ENCODE data around the gene BNIP5. TPM values are rescaled to one million over a fixed set of nuclear protein-coding genes. Genes with fewer than 3 reads are reported as not detected.

Gene BNIP5, protein sequence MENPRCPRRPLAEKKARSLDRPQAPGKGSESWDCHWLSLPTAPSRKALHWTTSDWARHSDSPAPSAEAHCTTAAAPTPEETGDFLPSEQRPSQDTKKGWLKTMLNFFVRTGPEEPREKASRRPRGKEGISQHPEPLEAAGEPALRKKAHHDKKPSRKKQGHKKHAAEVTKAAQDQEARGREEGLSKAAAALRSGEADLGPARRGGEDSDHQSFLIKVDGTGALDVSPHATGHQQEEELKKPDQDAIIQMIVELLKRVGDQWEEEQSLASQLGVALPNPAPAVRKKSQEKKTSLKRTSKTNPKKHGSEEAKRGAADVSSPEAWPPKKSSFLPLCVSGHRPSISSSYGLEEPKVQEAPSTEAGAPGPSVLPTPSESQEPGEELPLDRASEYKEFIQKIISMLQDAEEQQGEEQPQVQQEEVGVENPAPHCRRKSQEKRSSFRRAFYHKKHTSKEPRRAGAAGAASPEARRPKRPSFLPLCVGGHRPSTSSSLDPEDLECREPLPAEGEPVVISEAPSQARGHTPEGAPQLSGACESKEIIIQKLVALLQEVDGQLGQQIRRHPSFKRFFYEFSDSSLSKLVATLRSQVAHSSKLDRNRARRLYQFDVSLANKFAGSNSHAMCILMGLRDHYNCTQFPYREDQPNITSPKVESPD
- 0.15 TPM for polyA plus RNA-seq (2012; ENCODE audit: insufficient read depth, insufficient read length, low read depth)

DNA sequence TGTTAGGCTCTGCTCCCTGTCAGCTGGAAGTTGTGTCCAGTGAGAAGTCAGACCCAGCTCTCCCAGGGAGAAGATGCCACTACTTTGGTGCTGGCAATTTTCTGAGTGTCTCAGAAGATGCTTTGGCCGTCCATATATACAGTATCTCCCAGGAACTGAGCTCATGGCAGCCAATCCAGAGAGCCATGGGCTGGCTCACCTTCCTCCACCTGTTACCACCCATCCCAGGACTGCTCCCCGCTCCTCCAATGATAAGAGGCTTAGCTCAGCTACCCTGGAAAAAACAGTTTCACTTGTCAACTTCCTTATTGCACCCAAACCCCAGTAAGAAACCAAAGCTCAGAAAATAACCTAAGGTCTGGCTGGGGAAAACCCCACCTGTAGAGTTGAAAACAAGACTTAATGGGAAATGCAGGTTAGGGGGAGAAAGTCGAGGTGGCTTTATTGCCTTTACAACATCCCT lies at the start of gene BNIP5:
TSS of gene BNIP5 (minus strand) at position 110 of the 463 bp plus-strand sequence. CDS start 6,198 bp downstream, outside the sequence.
- TF ChIP-seq, protein P1, sequence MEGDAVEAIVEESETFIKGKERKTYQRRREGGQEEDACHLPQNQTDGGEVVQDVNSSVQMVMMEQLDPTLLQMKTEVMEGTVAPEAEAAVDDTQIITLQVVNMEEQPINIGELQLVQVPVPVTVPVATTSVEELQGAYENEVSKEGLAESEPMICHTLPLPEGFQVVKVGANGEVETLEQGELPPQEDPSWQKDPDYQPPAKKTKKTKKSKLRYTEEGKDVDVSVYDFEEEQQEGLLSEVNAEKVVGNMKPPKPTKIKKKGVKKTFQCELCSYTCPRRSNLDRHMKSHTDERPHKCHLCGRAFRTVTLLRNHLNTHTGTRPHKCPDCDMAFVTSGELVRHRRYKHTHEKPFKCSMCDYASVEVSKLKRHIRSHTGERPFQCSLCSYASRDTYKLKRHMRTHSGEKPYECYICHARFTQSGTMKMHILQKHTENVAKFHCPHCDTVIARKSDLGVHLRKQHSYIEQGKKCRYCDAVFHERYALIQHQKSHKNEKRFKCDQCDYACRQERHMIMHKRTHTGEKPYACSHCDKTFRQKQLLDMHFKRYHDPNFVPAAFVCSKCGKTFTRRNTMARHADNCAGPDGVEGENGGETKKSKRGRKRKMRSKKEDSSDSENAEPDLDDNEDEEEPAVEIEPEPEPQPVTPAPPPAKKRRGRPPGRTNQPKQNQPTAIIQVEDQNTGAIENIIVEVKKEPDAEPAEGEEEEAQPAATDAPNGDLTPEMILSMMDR (IDR thresholded peaks at IDR 0.05; ENCODE audit: low read depth, low read length): no peak
- no peak for DNase-seq
- H3K9me3 ChIP-seq: no peaks in the 10 kb centered on the region
- H3K4me3 ChIP-seq (ENCODE audit: low read depth, low read length): no peak within 1 kb of the TSS
- H3K27me3 ChIP-seq: no peaks in the 10 kb centered on the region
- H3K4me1 ChIP-seq: no peaks in the 10 kb centered on the region
- no peaks in the 10 kb centered on the region for H3K36me3 ChIP-seq

DNA sequence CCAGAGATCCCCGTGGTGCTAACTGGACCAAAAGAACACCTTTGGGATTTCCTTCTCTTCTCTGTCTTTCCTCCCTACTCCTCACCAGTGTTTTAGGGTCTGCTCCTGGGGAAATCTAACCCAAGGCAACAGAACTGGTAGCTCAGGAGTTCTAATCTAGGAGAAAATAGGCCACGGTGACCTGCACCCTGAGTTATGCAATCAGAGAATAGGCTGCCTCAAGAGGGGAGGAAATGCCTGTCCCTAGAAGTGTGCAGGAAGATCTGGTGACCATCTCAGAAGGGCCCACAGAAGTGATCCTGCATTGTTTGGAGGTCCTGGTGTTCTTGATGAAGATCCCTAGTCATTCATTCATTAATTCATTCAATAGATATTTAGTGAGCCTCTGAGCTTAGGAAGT lies 47.4 kb upstream of the BNIP5 start:
- Histone ChIP-seq H3K4me3 (ENCODE audit: low read depth, low read length) (no peak overlapping the region), H3K27me3 (peaks cover 4% of the 10 kb centered on the region), H3K36me3 (no peaks in the 10 kb centered on the region), H3K4me1 (no peaks in the 10 kb centered on the region), H3K9me3 (no peaks in the 10 kb centered on the region)
- TF ChIP-seq, protein P1 (IDR thresholded peaks at IDR 0.05; ENCODE audit: low read depth, low read length): no peak
- no peak for DNase-seq

DNA sequence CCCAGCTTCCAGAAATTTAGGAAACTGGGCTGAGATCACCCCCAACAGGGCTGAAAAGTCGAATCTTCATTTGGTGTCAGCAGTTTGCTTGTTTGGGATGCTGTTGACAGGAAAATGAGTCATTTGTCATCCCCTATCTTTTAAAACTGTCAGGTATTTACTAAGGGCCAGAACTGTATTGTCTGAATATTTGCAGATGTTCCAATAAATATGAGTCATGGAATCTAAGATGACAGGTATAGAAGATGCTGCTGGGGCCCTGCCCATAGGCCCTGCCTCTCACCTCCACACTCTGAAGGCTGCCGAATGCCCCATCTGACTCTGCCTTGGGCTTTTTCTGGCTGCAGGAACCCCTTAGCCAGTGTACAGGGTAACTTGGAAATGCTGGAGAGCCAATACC lies 46.9 kb upstream of the BNIP5 start:
- no peak for DNase-seq
- TF ChIP-seq, protein P1 (IDR thresholded peaks at IDR 0.05; ENCODE audit: low read depth, low read length): no peak
- H3K4me3 ChIP-seq (ENCODE audit: low read depth, low read length): no peak overlapping the region
- H3K36me3 ChIP-seq: no peaks in the 10 kb centered on the region
- peaks cover 4% of the 10 kb centered on the region for H3K27me3 ChIP-seq
- H3K9me3 ChIP-seq: no peaks in the 10 kb centered on the region
- no peaks in the 10 kb centered on the region for H3K4me1 ChIP-seq

DNA sequence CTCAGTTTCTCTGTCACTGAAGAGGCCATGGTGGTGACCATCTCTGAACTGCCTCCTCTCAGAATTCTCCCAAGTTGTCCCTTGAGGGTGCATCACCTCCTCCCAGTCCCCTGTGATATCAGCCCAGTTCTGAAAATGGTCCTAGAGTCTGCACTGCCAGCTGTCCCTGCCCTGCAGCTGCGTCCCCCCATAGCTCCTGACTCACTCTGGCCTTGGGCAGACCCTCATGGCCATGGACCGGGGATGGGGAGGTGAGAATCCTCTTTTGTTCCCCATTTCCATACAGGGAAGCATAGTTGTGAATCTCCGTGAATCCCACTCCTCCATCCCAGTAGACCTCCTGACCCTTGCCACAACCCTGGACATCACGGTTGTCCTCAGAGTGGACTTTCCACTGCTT lies 46.3 kb upstream of the BNIP5 start:
- Histone ChIP-seq H3K27me3 (peaks cover 4% of the 10 kb centered on the region), H3K4me3 (ENCODE audit: low read depth, low read length) (no peak overlapping the region), H3K36me3 (no peaks in the 10 kb centered on the region), H3K9me3 (no peaks in the 10 kb centered on the region), H3K4me1 (no peaks in the 10 kb centered on the region)
- DNase-seq: no peak
- TF ChIP-seq, protein P1 (IDR thresholded peaks at IDR 0.05; ENCODE audit: low read depth, low read length): no peak

DNA sequence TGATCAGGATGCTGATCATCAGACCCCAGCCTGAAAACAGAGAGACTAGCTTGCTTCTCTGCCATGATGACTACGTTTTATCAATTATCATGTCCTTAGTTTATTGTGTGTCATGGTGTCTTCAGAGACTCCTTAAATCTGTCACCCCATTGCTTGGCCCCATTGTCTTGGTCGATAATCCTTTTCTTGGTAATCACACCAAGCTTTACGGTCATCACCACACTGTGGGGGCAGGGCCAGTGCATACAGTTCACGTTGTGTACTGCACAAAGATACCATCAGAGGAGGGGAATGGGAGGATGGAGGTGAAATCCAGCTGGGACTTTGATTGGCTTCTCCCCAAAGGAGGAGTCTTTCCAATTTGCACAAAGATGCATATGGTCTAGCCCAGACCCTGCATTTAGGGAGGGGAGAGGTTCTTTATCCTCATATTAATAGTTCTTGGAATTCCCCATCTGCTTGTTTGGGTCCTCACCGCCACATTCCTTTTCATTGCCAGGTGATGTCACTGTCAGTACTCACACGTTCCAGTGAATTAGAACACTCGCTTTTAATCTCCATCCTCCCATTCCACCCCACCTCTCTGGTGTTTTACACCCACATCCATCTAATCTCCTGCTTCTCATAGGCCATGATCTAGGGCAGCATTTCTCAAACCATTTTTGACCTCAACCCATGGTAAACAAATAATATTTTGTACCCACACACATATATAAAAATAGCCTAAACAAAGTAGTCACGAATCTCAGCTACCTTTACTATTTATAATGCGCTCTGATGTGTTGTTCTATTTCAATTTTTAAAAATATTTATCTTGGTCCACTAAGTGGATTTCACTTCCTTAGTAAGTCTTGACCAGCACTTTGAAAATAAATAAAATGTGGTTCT lies 45.1 kb upstream of the BNIP5 start:
- TF ChIP-seq, protein P1 (IDR thresholded peaks at IDR 0.05; ENCODE audit: low read depth, low read length): no peak
- Histone ChIP-seq H3K36me3 (no peaks in the 10 kb centered on the region), H3K9me3 (no peaks in the 10 kb centered on the region), H3K27me3 (no peaks in the 10 kb centered on the region), H3K4me3 (ENCODE audit: low read depth, low read length) (no peak overlapping the region), H3K4me1 (no peaks in the 10 kb centered on the region)
- no peak for DNase-seq
